Measurements from ENCODE around the gene CASP7. TPM values are rescaled to one million over a fixed set of nuclear protein-coding genes. Genes with fewer than 3 reads are reported as not detected.

Gene CASP7
- total RNA-seq, 3 donors from 2014 or later (not counting 1 experiment from before 2014, with no cell fraction given): 13.4 to 20.0 (median 14.9) TPM

GRCh38 chr10:113743594-113743993 lies 63.9 kb downstream of the CASP7 start:
- no peak overlapping the region for H3K4me3 ChIP-seq (ENCODE audit: low read length)
- Mint-ChIP-seq H3K9me3 (no peaks in the 10 kb centered on the region), H3K27ac (no peak overlapping the region), H3K4me3 (no peak overlapping the region), H3K4me1 (no peaks in the 10 kb centered on the region), H3K36me3 (no peaks in the 10 kb centered on the region), H3K27me3 (ENCODE audit: low read depth in 2 of 2) (peaks cover 11 to 18% of the 10 kb centered on the region in 2 donors)
- ATAC-seq (no peak), DNase-seq (no peak)
- no peak for TF ChIP-seq CTCF (IDR thresholded peaks at IDR 0.05)
- no peaks in the 10 kb centered on the region for H3K9me3 ChIP-seq (ENCODE audit: control insufficient read depth, insufficient read depth, low read length)
- no peak overlapping the region for H3K27ac ChIP-seq (ENCODE audit: low read length)
- intact Hi-C loops (cut with micrococcal nuclease): no loop called here
- H3K27me3 ChIP-seq (ENCODE audit: control insufficient read depth, insufficient read depth, low read length): no peaks in the 10 kb centered on the region
- H3K36me3 ChIP-seq (ENCODE audit: control insufficient read depth, insufficient read depth, low read length): no peaks in the 10 kb centered on the region
- H3K4me1 ChIP-seq (ENCODE audit: control insufficient read depth, insufficient read depth, low read length): no peaks in the 10 kb centered on the region

- 80% methylated on average over 1 of the region's 2 CpGs for WGBS (ENCODE audit: insufficient coverage)
- H3K27ac Mint-ChIP-seq: no peak overlapping the region
These were observed 65.7 kb downstream of the CASP7 start for GRCh38 chr10:113745374-113745773.

GRCh38 chr10:113746217-113746957 lies 66.7 kb downstream of the CASP7 start:
- intact Hi-C loops (cut with micrococcal nuclease): no loop called here
- H3K4me3 Mint-ChIP-seq: no peak overlapping the region
- H3K36me3 Mint-ChIP-seq: no peaks in the 10 kb centered on the region
- Histone ChIP-seq H3K27ac (ENCODE audit: low read length) (no peak overlapping the region), H3K27me3 (ENCODE audit: control insufficient read depth, insufficient read depth, low read length) (no peaks in the 10 kb centered on the region), H3K4me3 (ENCODE audit: low read length) (no peak overlapping the region), H3K4me1 (ENCODE audit: control insufficient read depth, insufficient read depth, low read length) (no peaks in the 10 kb centered on the region), H3K9me3 (ENCODE audit: control insufficient read depth, insufficient read depth, low read length) (no peaks in the 10 kb centered on the region), H3K36me3 (ENCODE audit: control insufficient read depth, insufficient read depth, low read length) (no peaks in the 10 kb centered on the region)
- H3K27ac Mint-ChIP-seq: no peak overlapping the region
- H3K27me3 Mint-ChIP-seq (ENCODE audit: low read depth in 2 of 2): peaks cover 8 to 18% of the 10 kb centered on the region in 2 donors
- DNase-seq (no peak), ATAC-seq (no peak)
- TF ChIP-seq CTCF (IDR thresholded peaks at IDR 0.05): no peak
- WGBS (ENCODE audit: insufficient coverage): 62% methylated on average over 3 of the region's 3 CpGs
- no peaks in the 10 kb centered on the region for H3K9me3 Mint-ChIP-seq
- no peaks in the 10 kb centered on the region for H3K4me1 Mint-ChIP-seq

More at GRCh38 chr10:113745374-113745773, 65.7 kb downstream of the CASP7 start:
- no peak overlapping the region for H3K27ac ChIP-seq (ENCODE audit: low read length)
- intact Hi-C loops (cut with micrococcal nuclease): no loop called here
- H3K4me3 ChIP-seq (ENCODE audit: low read length): no peak overlapping the region
- Mint-ChIP-seq H3K27me3 (ENCODE audit: low read depth in 2 of 2) (peaks cover 8 to 18% of the 10 kb centered on the region in 2 donors), H3K36me3 (no peaks in the 10 kb centered on the region), H3K4me3 (no peak overlapping the region), H3K4me1 (no peaks in the 10 kb centered on the region), H3K9me3 (no peaks in the 10 kb centered on the region)
- ATAC-seq: no peak
- TF ChIP-seq CTCF (IDR thresholded peaks at IDR 0.05): no peak
- H3K27me3 ChIP-seq (ENCODE audit: control insufficient read depth, insufficient read depth, low read length): no peaks in the 10 kb centered on the region
- no peak for DNase-seq
- no peaks in the 10 kb centered on the region for H3K9me3 ChIP-seq (ENCODE audit: control insufficient read depth, insufficient read depth, low read length)
- H3K4me1 ChIP-seq (ENCODE audit: control insufficient read depth, insufficient read depth, low read length): no peaks in the 10 kb centered on the region
- no peaks in the 10 kb centered on the region for H3K36me3 ChIP-seq (ENCODE audit: control insufficient read depth, insufficient read depth, low read length)

Measured in natural killer cell (primary cell).